H1 (cell line): ENCODE measurements around the gene C19orf53. TPM values are rescaled to one million over a fixed set of nuclear protein-coding genes. Genes with fewer than 3 reads are reported as not detected.

Source experiments
- CTCF ChIA-PET: fragments of 300-600 bp; sonication (Branson Sonifier 250); formaldehyde crosslinking; loops from one replicate; lab custom pipeline; 2021; ENCODE audit not compliant: partially characterized antibody; lab: Charles Lee
- POLR2A ChIA-PET: fragments of 300-600 bp; sonication (Branson Sonifier 250); formaldehyde crosslinking; loops from one replicate; lab custom pipeline; 2021; ENCODE audit warnings: inconsistent platforms; ENCODE audit not compliant: partially characterized antibody; lab: Charles Lee
- DNase-seq, 2 experiments: peaks; one replicate each; pipeline versions ENCODE4 v3.0.0 to v3.0.0-alpha.2; 2010 to 2022; ENCODE audit warnings: low spot score in 2 of 2, low read depth in 1 of 2, mixed read lengths in 1 of 2
- FAIRE-seq: peaks from 2 replicates; lab custom pipeline; 2011; peaks lifted over from hg19 to GRCh38; lab: Jason Lieb, UNC
- H2AFZ ChIP-seq: 2 replicates; pipeline ENCODE4 v1.8.1; 2012; ENCODE audit warnings: low read length, inconsistent platforms
- H2AK5ac ChIP-seq: 2 replicates; pipeline ENCODE4 v1.6.1; 2013; ENCODE audit warnings: low read depth, low read length
- H2BK120ac ChIP-seq: replicated peaks from 2 replicates; pipeline ENCODE3; 2013; ENCODE audit warnings: low read depth, low read length, inconsistent platforms
- H2BK12ac ChIP-seq: 2 replicates; pipeline ENCODE4 v1.6.1; 2013; ENCODE audit warnings: low read depth, low read length
- H2BK15ac ChIP-seq: 2 replicates; pipeline ENCODE4 v1.6.1; 2013; ENCODE audit warnings: low read length
- H2BK20ac ChIP-seq: 2 replicates; pipeline ENCODE4 v1.6.1; 2013; ENCODE audit warnings: low read length
- H2BK5ac ChIP-seq: 2 replicates; pipeline ENCODE4 v1.6.1; 2013; ENCODE audit warnings: low read depth, low read length
- H3K14ac ChIP-seq: 2 replicates; pipeline ENCODE4 v1.6.1; 2013; ENCODE audit warnings: inconsistent platforms; ENCODE audit not compliant: insufficient read length
- H3K18ac ChIP-seq: 2 replicates; pipeline ENCODE4 v1.6.1; 2013; ENCODE audit warnings: low read length; ENCODE audit errors: extremely low read depth
- H3K23ac ChIP-seq: 2 replicates; pipeline ENCODE4 v1.6.1; 2013; ENCODE audit warnings: inconsistent platforms; ENCODE audit not compliant: insufficient read length
- H3K23me2 ChIP-seq: 2 replicates; pipeline ENCODE4 v1.6.1; 2013; ENCODE audit warnings: low read depth, low read length
- H3K27ac ChIP-seq: 2 replicates; pipeline ENCODE4 v1.6.1; 2011; ENCODE audit warnings: low read depth, low read length, inconsistent platforms
- H3K27me3 ChIP-seq, 4 experiments: replicated peaks in 1 of 4; 1 replicate in 1 of 4; 2 replicates in 3 of 4; pipeline versions ENCODE4 v1.6.1 to v1.8.1; 2011 to 2013; ENCODE audit warnings: low read length in 3 of 4, mild to moderate bottlenecking in 3 of 4, inconsistent platforms in 2 of 4, mixed read lengths in 2 of 4, moderate library complexity in 1 of 4; ENCODE audit not compliant: control insufficient read depth in 3 of 4, insufficient read depth in 3 of 4; ENCODE audit errors: extremely low read depth in 1 of 4
- H3K36me3 ChIP-seq, 4 experiments: 2 replicates each; pipeline versions ENCODE4 v1.6.1 to v1.8.1; 2011 to 2013; ENCODE audit warnings: mild to moderate bottlenecking in 4 of 4, low read length in 3 of 4, moderate library complexity in 2 of 4, control low read depth in 1 of 4, inconsistent platforms in 1 of 4; ENCODE audit not compliant: insufficient read depth in 4 of 4, control insufficient read depth in 2 of 4
- H3K4ac ChIP-seq: replicated peaks from 2 replicates; pipeline ENCODE3; 2013; ENCODE audit warnings: low read length, low read depth, mixed read lengths, inconsistent platforms; ENCODE audit not compliant: insufficient read length
- H3K4me1 ChIP-seq, 4 experiments: replicated peaks in 1 of 4; 1 replicate in 1 of 4; 2 replicates in 3 of 4; pipeline versions ENCODE4 v1.6.1 to v1.8.1; 2011 to 2013; ENCODE audit warnings: low read length in 3 of 4, inconsistent platforms in 2 of 4, mixed read lengths in 1 of 4; ENCODE audit not compliant: insufficient read depth in 4 of 4, control insufficient read depth in 3 of 4
- H3K4me2 ChIP-seq, 2 experiments: 2 replicates each; pipeline versions ENCODE4 v1.6.1 to v1.8.1; 2011 to 2013; ENCODE audit warnings: low read depth in 2 of 2, low read length in 2 of 2, control low read depth in 1 of 2, inconsistent platforms in 1 of 2, mild to moderate bottlenecking in 1 of 2; ENCODE audit not compliant: insufficient read depth in 1 of 2
- H3K4me3 ChIP-seq, 4 experiments: fragments of 200-600, 300-600 bp in 1 of 4; sonication (generic), shearing (Covaris generic), sonication (Bioruptor Twin) in 1 of 4; 2 replicates each; pipeline versions ENCODE4 v1.5.1 to v1.8.1; 2011 to 2016; ENCODE audit warnings: low read length in 4 of 4, low read depth in 3 of 4, control low read depth in 2 of 4, inconsistent platforms in 2 of 4, mild to moderate bottlenecking in 2 of 4, mixed read lengths in 1 of 4, moderate library complexity in 1 of 4; ENCODE audit not compliant: insufficient read depth in 2 of 4; ENCODE audit errors: extremely low read depth in 1 of 4
- H3K56ac ChIP-seq: replicated peaks from 2 replicates; pipeline ENCODE3; 2013; ENCODE audit warnings: low read depth, mild to moderate bottlenecking, mixed read lengths, low read length, inconsistent platforms; ENCODE audit not compliant: insufficient read length
- H3K79me1 ChIP-seq: 2 replicates; pipeline ENCODE4 v1.6.1; 2013; ENCODE audit warnings: low read depth, low read length, control low read depth
- H3K79me2 ChIP-seq, 2 experiments: 2 replicates each; pipeline versions ENCODE4 v1.6.1 to v1.8.1; 2012 to 2013; ENCODE audit warnings: low read length in 2 of 2, mild to moderate bottlenecking in 2 of 2, inconsistent platforms in 1 of 2; ENCODE audit not compliant: insufficient read depth in 2 of 2, control insufficient read depth in 1 of 2
- H3K9ac ChIP-seq, 4 experiments: replicated peaks in 1 of 4; 1 replicate in 1 of 4; 2 replicates in 3 of 4; pipeline versions ENCODE4 v1.6.1 to v1.8.1; 2011 to 2013; ENCODE audit warnings: low read depth in 3 of 4, low read length in 3 of 4, control low read depth in 2 of 4, mild to moderate bottlenecking in 2 of 4, moderate library complexity in 2 of 4, inconsistent platforms in 1 of 4; ENCODE audit errors: extremely low read depth in 1 of 4
- H3K9me3 ChIP-seq, 2 experiments: 2 replicates each; pipeline versions ENCODE4 v1.6.1 to v1.8.1; 2012 to 2013; ENCODE audit warnings: mild to moderate bottlenecking in 2 of 2, moderate library complexity in 2 of 2, control low read depth in 1 of 2, inconsistent platforms in 1 of 2, low read depth in 1 of 2, low read length in 1 of 2, mixed read lengths in 1 of 2; ENCODE audit not compliant: insufficient read depth in 2 of 2
- H4K20me1 ChIP-seq, 2 experiments: replicated peaks in 1 of 2; 2 replicates each; pipeline versions ENCODE3 to v1.8.1; 2011 to 2013; ENCODE audit warnings: inconsistent platforms in 2 of 2, low read length in 2 of 2, mild to moderate bottlenecking in 1 of 2; ENCODE audit not compliant: insufficient read depth in 2 of 2, control insufficient read depth in 1 of 2
- H4K5ac ChIP-seq: 2 replicates; pipeline ENCODE4 v1.6.1; 2013; ENCODE audit warnings: low read length, low read depth, mixed read lengths, inconsistent platforms; ENCODE audit not compliant: insufficient read length
- H4K8ac ChIP-seq: 2 replicates; pipeline ENCODE4 v1.8.0; 2013; ENCODE audit warnings: mild to moderate bottlenecking, moderate library complexity, low read length, inconsistent platforms; ENCODE audit not compliant: insufficient read depth; ENCODE audit errors: extremely low read depth
- H4K91ac ChIP-seq: replicated peaks from 2 replicates; pipeline ENCODE3; 2013; ENCODE audit warnings: low read length, mixed read lengths, inconsistent platforms; ENCODE audit not compliant: insufficient read length
- EGR1 ChIP-seq: IDR thresholded peaks from 2 replicates; pipeline ENCODE4 v1.6.1; 2011; ENCODE audit warnings: low read depth, low read length, borderline replicate concordance
- EZH2 ChIP-seq: fragments of 200-600 bp; sonication (generic); IDR thresholded peaks from 2 replicates; pipeline ENCODE4 v1.7.1; 2012; ENCODE audit warnings: low read depth, mild to moderate bottlenecking, moderate library complexity, low read length, inconsistent platforms; ENCODE audit not compliant: severe bottlenecking
- JUN ChIP-seq: IDR thresholded peaks from 2 replicates; pipeline ENCODE4 v1.6.1; 2011; ENCODE audit warnings: low read depth, mild to moderate bottlenecking, improper control_type of control experiment, low read length
- JUND ChIP-seq: IDR thresholded peaks from 2 replicates; pipeline ENCODE4 v1.6.1; 2011; ENCODE audit warnings: mild to moderate bottlenecking, improper control_type of control experiment, low read length
- KDM5A ChIP-seq: fragments of 200-600 bp; IDR thresholded peaks from 2 replicates; pipeline ENCODE4 v1.7.1; 2012; ENCODE audit warnings: mild to moderate bottlenecking, low read length, inconsistent platforms, mixed read lengths
- TBP ChIP-seq: IDR thresholded peaks from 2 replicates; pipeline ENCODE4 v1.6.1; 2011; ENCODE audit warnings: low read depth, low read length, improper control_type of control experiment
- TEAD4 ChIP-seq: IDR thresholded peaks from 2 replicates; pipeline ENCODE4 v1.6.1; 2012; ENCODE audit warnings: low read depth, low read length, inconsistent platforms, mixed read lengths
- WGBS, 2 experiments: shearing (Covaris generic) in 1 of 2; methylation state at CpG; one replicate each; pipeline versions ENCODE4 v1.1.6 to v1.1.7; 2013 to 2015; ENCODE audit warnings: low lambda C conversion rate in 2 of 2, mixed read lengths in 2 of 2, inconsistent platforms in 1 of 2, low coverage in 1 of 2, missing lambda C conversion rate in 1 of 2; ENCODE audit not compliant: insufficient replicate concordance in 2 of 2, insufficient coverage in 1 of 2, insufficient read length in 1 of 2; ENCODE audit errors: extremely low coverage in 1 of 2, missing lambda C conversion rate in 1 of 2; 5-methylcytosine and 5-hydroxymethylcytosine counted together
- polyA plus RNA-seq, 7 experiments: library from polyadenylated mRNA; depleted of rRNA in 3 of 7; stranded (reverse) in 5 of 7; unstranded in 2 of 7; fragments of >200 nt in 5 of 7; fragments of 200-250 nt in 2 of 7; gene quantifications; 1 replicate in 5 of 7; 2 replicates in 1 of 7; 4 replicates in 1 of 7; pipeline versions ENCODE4 v1.2.1 to v1.2.3, GENCODE V29; 2011 to 2013; ENCODE audit warnings: missing spikeins in 2 of 7, mixed read lengths in 2 of 7
- total RNA-seq: library from RNA; stranded (reverse); fragmentation: NEBNext Ultra II Directional; extraction: Animal tissue kit (Norgen Biotek cat#: 25700); gene quantifications from 2 replicates; pipeline ENCODE4 v1.2.1, GENCODE V29; 2021

The C19orf53 gene
- total and polyA plus RNA-seq, 2 of the 8 experiments (the other 6 are each of a cell fraction or from before 2014, with no cell fraction given), result 104 to 169 TPM

- TF ChIP-seq JUN, result no peak
- no peak for TF ChIP-seq KDM5A
- TF ChIP-seq JUND, result no peak
- TF ChIP-seq EZH2, result no peak
- no peak for TF ChIP-seq TBP
- no peak for TF ChIP-seq TEAD4
- no peak for TF ChIP-seq EGR1
- Histone ChIP-seq H2BK15ac (no peak overlapping the region), H3K27me3 (no peaks in the 10 kb centered on the region), H3K79me1 (no peaks in the 10 kb centered on the region), H2BK12ac (no peak overlapping the region), H3K9ac (no peak overlapping the region), H4K8ac (no peak overlapping the region), H3K4me2 (no peak overlapping the region), H3K79me2 (no peaks in the 10 kb centered on the region), H4K20me1 (peaks cover 2 to 16% of the 10 kb centered on the region in 2 experiments), H3K36me3 (peaks cover 5 to 23% (median 14%) of the 10 kb centered on the region in 4 experiments; a peak in 5 of 8 replicates), H3K4ac (no peak overlapping the region), H3K4me3 (no peak overlapping the region), H4K5ac (no peak overlapping the region), H3K14ac (no peak overlapping the region), H2AK5ac (no peak overlapping the region), H2AFZ (no peak overlapping the region), H2BK120ac (no peak overlapping the region), H3K27ac (no peak overlapping the region), H3K18ac (no peak overlapping the region), H3K23me2 (peaks cover 4% of the 10 kb centered on the region; the same call in 1 of the 2 replicates), H3K4me1 (no peaks in the 10 kb centered on the region; a peak in 1 of 7 replicates), H4K91ac (no peak overlapping the region), H3K9me3 (no peaks in the 10 kb centered on the region), H2BK5ac (no peak overlapping the region), H3K56ac (no peak overlapping the region), H2BK20ac (no peak overlapping the region), H3K23ac (no peak overlapping the region)
- DNase-seq (no peak), FAIRE-seq (no peak)
- 95 to 100% methylated on average over 1 to 3 of the region's 3 CpGs for WGBS, 2 experiments
- POLR2A ChIA-PET, result interaction anchor here (1.1 to 3.3 kb wide), 4 partner anchors 9 to 30 kb away, joined by 3 to 34 read pairs (median 8); no protein-coding TSS in a partner anchor
- CTCF ChIA-PET, result interaction anchor here (1.2 to 2.2 kb wide), 3 partner anchors 9 to 56 kb away, joined by 5 to 9 read pairs (median 6); no protein-coding TSS in a partner anchor
Observed at GRCh38 chr19:13806728-13807127, 32.5 kb downstream of the C19orf53 start.
